Right renal pelvis (tissue), 4 donors: ENCODE results near the gene APCDD1L. TPM values are rescaled to one million over a fixed set of nuclear protein-coding genes. Genes with fewer than 3 reads are reported as not detected.
"Not testable (repeated sequence)": the region's sequence is repeated elsewhere in the genome, so short reads cannot be mapped to it uniquely, and the experiment has no call there.

Source experiments
- DNase-seq, 4 donors: peaks; one replicate each; pipeline ENCODE4 v3.0.0-alpha.2; 2013; ENCODE audit warnings: low read depth in 4 of 4, low spot score in 3 of 4, missing footprints in 1 of 4
- polyA plus RNA-seq, 4 donors: library from polyadenylated mRNA; unstranded; fragments of 120-200 nt; gene quantifications; one replicate each; pipeline ENCODE4 v1.2.1, GENCODE V29; 2013; ENCODE audit not compliant: insufficient read length in 4 of 4

The APCDD1L gene
- polyA plus RNA-seq, 4 donors: 10.2 to 16.4 (median 14.0) TPM

- DNase-seq: no peak
These were observed 3.2 kb upstream of the APCDD1L start for GRCh38 chr20:58518387-58518786.

GRCh38 chr20:58514321-58515232 lies 622 bp downstream of the APCDD1L start:
- DNase-seq: no peak

GRCh38 chr20:58513580-58514285 lies 1.5 kb downstream of the APCDD1L start:
- DNase-seq: no peak

- no peak for DNase-seq
These were observed 2.2 kb downstream of the APCDD1L start for GRCh38 chr20:58512808-58513552.

- no peak for DNase-seq
These were observed 3.3 kb downstream of the APCDD1L start for GRCh38 chr20:58511861-58512260.

- no peak for DNase-seq
These were observed 3.8 kb downstream of the APCDD1L start for GRCh38 chr20:58511364-58511763.

- DNase-seq: no peak
These were observed 4.3 kb downstream of the APCDD1L start for GRCh38 chr20:58510921-58511320.

- no peak for DNase-seq
These were observed 6.3 kb downstream of the APCDD1L start for GRCh38 chr20:58508762-58509395.

- DNase-seq: not testable (repeated sequence)
These were observed 8.2 kb downstream of the APCDD1L start for GRCh38 chr20:58506999-58507398.

- no peak for DNase-seq
These were observed 10.6 kb downstream of the APCDD1L start for GRCh38 chr20:58504566-58504965.

- DNase-seq: no peak
These were observed 11.5 kb downstream of the APCDD1L start for GRCh38 chr20:58503668-58504067.

- DNase-seq: no peak
These were observed 14.9 kb downstream of the APCDD1L start for GRCh38 chr20:58500256-58500655.

GRCh38 chr20:58498470-58499068 lies 16.6 kb downstream of the APCDD1L start:
- DNase-seq: no peak

- DNase-seq: no peak
These were observed 17.3 kb downstream of the APCDD1L start for GRCh38 chr20:58497724-58498469.

- no peak for DNase-seq
These were observed 18.0 kb downstream of the APCDD1L start for GRCh38 chr20:58497076-58497641.

GRCh38 chr20:58496429-58496769 lies 18.8 kb downstream of the APCDD1L start:
- DNase-seq: no peak

- no peak for DNase-seq
These were observed 19.4 kb downstream of the APCDD1L start for GRCh38 chr20:58495623-58496428.

GRCh38 chr20:58494923-58495622 lies 20.1 kb downstream of the APCDD1L start:
- no peak for DNase-seq
